Body of pancreas (tissue), 4 donors: ENCODE results near the gene PLCG2. TPM values are rescaled to one million over a fixed set of nuclear protein-coding genes. Genes with fewer than 3 reads are reported as not detected.
"Not testable (repeated sequence)": the region's sequence is repeated elsewhere in the genome, so short reads cannot be mapped to it uniquely, and the experiment has no call there.

Experiments
- ATAC-seq: fragments of 150-250 bp; one replicate; pipeline ENCODE4 v1.9.1; 2016
- DNase-seq, 4 donors: peaks; one replicate each; pipeline ENCODE4 v3.0.0-alpha.2; 2019
- H3K27ac ChIP-seq, 4 donors: fragments of 200-600 bp; sonication (generic); 1 replicate in 3 of 4; 2 replicates in 1 of 4; pipeline versions ENCODE4 v1.5.1 to v1.6.1; 2016 to 2019; ENCODE audit warnings: mild to moderate bottlenecking in 1 of 4, mixed read lengths in 1 of 4, moderate library complexity in 1 of 4
- H3K27me3 ChIP-seq, 2 donors: fragments of 200-600 bp; sonication (generic); one replicate each; pipeline ENCODE4 v1.6.0; 2016; ENCODE audit warnings: mild to moderate bottlenecking in 1 of 2
- H3K36me3 ChIP-seq, 2 donors: fragments of 200-600 bp; sonication (generic); replicated peaks in 1 of 2; 2 replicates each; pipeline ENCODE4 v1.5.1; 2016; ENCODE audit warnings: low read depth in 2 of 2; ENCODE audit not compliant: insufficient read depth in 1 of 2
- H3K4me1 ChIP-seq: fragments of 200-600 bp; sonication (generic); one replicate; pipeline ENCODE4 v1.6.0; 2016
- H3K4me3 ChIP-seq, 2 donors: fragments of 200-600 bp; sonication (generic); 1 replicate in 1 of 2; 2 replicates in 1 of 2; pipeline ENCODE4 v1.5.1; 2016 to 2019
- H3K9me3 ChIP-seq, 3 donors: fragments of 200-600 bp; sonication (generic); 1 replicate in 2 of 3; 2 replicates in 1 of 3; pipeline ENCODE4 v1.5.1; 2016
- POLR2A ChIP-seq, 3 donors: fragments of 450-650 bp; IDR thresholded peaks; one replicate each; pipeline ENCODE4 v1.6.1; 2016; ENCODE audit warnings: antibody characterized with exemption in 3 of 3, mild to moderate bottlenecking in 2 of 3
- WGBS, 2 donors: methylation state at CpG; one replicate each; pipeline ENCODE4 v1.1.5; 2017; 5-methylcytosine and 5-hydroxymethylcytosine counted together
- intact Hi-C: fragments of 100-400 bp; cut with DNase I; formaldehyde crosslinking; loops from one replicate; pipeline ENCODE4 v1.15.1; 2023
- total RNA-seq, 2 donors: library from RNA; depleted of rRNA; stranded (reverse); fragments of >200 nt; gene quantifications; one replicate each; pipeline ENCODE4 v1.1.0, GENCODE V29; 2016
- TF ChIP-seq, protein P1 (sequence below), 7 experiments: fragments of 450-650 bp in 4 of 7; fragments of 200-600 bp in 3 of 7; sonication (generic) in 3 of 7; IDR thresholded peaks; one replicate each; pipeline ENCODE4 v1.5.1; 2016 to 2019; ENCODE audit warnings: antibody characterized with exemption in 7 of 7

The PLCG2 gene
- total RNA-seq, 2 donors from 2014 or later, result 6.7 to 9.6 TPM

- Histone ChIP-seq H3K27me3 (no peaks in the 10 kb centered on the region), H3K4me3 (no peak overlapping the region), H3K27ac (no peak overlapping the region), H3K36me3 (no peaks in the 10 kb centered on the region), H3K4me1 (no peaks in the 10 kb centered on the region), H3K9me3 (no peaks in the 10 kb centered on the region)
- intact Hi-C loops, result no loop called here
- ATAC-seq (no peak), DNase-seq (no peak)
- TF ChIP-seq POLR2A (IDR thresholded peaks at IDR 0.05), result no peak
- TF ChIP-seq, protein P1, sequence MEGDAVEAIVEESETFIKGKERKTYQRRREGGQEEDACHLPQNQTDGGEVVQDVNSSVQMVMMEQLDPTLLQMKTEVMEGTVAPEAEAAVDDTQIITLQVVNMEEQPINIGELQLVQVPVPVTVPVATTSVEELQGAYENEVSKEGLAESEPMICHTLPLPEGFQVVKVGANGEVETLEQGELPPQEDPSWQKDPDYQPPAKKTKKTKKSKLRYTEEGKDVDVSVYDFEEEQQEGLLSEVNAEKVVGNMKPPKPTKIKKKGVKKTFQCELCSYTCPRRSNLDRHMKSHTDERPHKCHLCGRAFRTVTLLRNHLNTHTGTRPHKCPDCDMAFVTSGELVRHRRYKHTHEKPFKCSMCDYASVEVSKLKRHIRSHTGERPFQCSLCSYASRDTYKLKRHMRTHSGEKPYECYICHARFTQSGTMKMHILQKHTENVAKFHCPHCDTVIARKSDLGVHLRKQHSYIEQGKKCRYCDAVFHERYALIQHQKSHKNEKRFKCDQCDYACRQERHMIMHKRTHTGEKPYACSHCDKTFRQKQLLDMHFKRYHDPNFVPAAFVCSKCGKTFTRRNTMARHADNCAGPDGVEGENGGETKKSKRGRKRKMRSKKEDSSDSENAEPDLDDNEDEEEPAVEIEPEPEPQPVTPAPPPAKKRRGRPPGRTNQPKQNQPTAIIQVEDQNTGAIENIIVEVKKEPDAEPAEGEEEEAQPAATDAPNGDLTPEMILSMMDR (IDR thresholded peaks at IDR 0.05), result no peak
- 79 to 80% methylated on average over 10 of the region's 10 CpGs for WGBS, 2 donors
Observed at GRCh38 chr16:81796583-81797346, 17.7 kb downstream of the PLCG2 start.

DNA sequence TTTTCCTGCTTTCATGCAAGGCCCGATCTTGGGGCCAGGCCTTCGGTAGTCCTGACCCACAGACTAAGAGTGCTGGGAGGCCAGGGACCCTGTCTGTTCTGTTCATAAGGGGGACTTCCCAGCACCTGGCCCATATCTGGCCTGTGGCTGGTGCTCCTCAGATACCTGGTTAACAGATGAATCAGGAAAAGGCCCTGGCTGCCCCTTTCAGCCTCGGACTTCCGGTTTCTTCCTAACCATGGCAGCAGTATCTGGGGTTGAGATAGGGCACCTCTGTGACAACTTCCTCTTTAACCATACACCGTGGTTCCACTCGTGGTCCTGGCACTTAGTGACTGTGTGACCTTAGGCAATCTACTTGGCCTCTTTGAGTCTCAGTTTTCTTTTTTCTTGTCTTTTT lies 18.4 kb downstream of the PLCG2 start:
- ATAC-seq, result no peak

DNA sequence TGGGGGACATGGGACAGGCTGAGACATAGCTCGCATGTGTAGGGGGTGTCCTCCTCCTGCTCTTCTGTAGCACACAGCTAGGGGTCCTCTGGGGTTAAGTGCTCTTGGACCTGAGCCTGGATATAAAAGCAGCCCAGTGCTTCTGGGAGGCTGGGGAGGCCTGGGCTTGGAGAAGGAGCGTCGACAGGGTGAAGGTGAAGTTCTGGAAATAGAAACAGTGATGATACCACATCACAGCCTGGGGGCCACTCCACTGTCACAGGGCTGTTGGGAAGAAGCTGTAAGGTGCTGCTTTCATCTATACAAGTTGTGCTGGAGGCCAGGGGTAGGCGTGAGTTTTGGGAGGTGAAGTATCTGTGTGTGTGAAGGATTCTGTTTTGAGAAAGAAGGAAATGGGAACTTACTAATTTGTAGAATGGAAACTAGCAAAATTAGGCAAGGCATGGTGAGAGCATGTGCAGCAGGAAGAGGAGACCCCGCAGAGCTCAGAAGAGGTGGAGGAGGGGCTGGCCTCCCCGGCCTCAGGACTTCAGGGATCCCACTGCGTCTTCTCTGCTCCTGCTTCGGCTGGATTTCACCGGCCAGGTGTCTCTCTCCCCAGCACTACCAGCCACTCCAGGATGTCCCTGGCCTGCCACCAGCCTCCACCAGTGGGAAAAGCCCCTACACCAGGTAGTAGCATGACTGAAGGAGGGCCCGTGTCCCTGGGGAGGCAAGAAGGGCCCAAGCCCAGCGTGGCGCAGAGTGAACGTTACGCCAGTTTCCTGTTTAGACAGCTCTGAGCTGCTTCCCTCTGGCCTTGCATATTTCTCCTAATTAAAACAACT lies 19.4 kb downstream of the PLCG2 start:
- H3K27ac ChIP-seq, result no peak overlapping the region
- intact Hi-C loops, result no loop called here
- 70 to 82% methylated on average over 14 of the region's 14 CpGs for WGBS, 2 donors

More for the DNA sequence above, 18.4 kb downstream of the PLCG2 start:
- Histone ChIP-seq H3K9me3 (no peaks in the 10 kb centered on the region), H3K4me1 (no peaks in the 10 kb centered on the region), H3K27ac (no peak overlapping the region), H3K27me3 (no peaks in the 10 kb centered on the region), H3K36me3 (no peaks in the 10 kb centered on the region), H3K4me3 (no peak overlapping the region)
- no peak for TF ChIP-seq POLR2A (IDR thresholded peaks at IDR 0.05)
- TF ChIP-seq, protein P1 (IDR thresholded peaks at IDR 0.05), result no peak
- peak in 1 of 4 donors; percentile 44 for DNase-seq
- WGBS, 2 donors, result 73% methylated on average over 6 of the region's 6 CpGs
- intact Hi-C loops, result no loop called here

DNA sequence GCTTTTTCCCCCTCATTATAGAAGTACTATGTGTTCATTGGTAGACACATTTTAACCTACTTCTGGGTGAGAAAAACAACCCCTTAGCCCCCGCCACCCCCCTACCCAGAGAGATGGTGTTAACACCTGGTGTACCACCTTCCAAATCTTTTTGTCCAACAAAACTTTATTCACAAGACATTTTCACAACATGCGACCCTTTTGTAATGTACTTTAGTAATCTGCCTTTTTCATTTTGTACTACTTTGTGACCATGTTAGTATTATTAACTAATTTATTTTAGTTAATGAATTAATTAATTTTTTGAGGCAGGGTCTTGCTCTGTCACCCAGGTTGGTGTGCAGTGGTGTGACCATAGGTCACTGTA lies 20.0 kb downstream of the PLCG2 start:
- no peaks in the 10 kb centered on the region for H3K4me1 ChIP-seq
- DNase-seq (no peak), ATAC-seq (no peak)
- no peaks in the 10 kb centered on the region for H3K9me3 ChIP-seq
- H3K36me3 ChIP-seq, result no peaks in the 10 kb centered on the region
- no peak for TF ChIP-seq POLR2A (IDR thresholded peaks at IDR 0.05)
- TF ChIP-seq, protein P1 (IDR thresholded peaks at IDR 0.05), result no peak
- no peaks in the 10 kb centered on the region for H3K27me3 ChIP-seq
- intact Hi-C loops, result no loop called here
- H3K27ac ChIP-seq, result no peak overlapping the region
- H3K4me3 ChIP-seq, result no peak overlapping the region
- 77 to 83% methylated on average over 2 of the region's 2 CpGs for WGBS, 2 donors

More for the DNA sequence above, 19.4 kb downstream of the PLCG2 start:
- Histone ChIP-seq H3K36me3 (no peaks in the 10 kb centered on the region), H3K4me1 (no peaks in the 10 kb centered on the region), H3K27me3 (no peaks in the 10 kb centered on the region), H3K4me3 (no peak overlapping the region), H3K9me3 (no peaks in the 10 kb centered on the region)
- DNase-seq, result no peak
- ATAC-seq, result no peak
- TF ChIP-seq POLR2A (IDR thresholded peaks at IDR 0.05), result no peak
- TF ChIP-seq, protein P1 (IDR thresholded peaks at IDR 0.05), result no peak

GRCh38 chr16:81801724-81802123 lies 22.6 kb downstream of the PLCG2 start:
- H3K36me3 ChIP-seq, H3K27ac ChIP-seq, intact Hi-C loops, H3K9me3 ChIP-seq, ATAC-seq, H3K27me3 ChIP-seq, H3K4me3 ChIP-seq, H3K4me1 ChIP-seq, DNase-seq: not testable (repeated sequence)
- 81 to 82% methylated on average over 5 of the region's 5 CpGs for WGBS, 2 donors
